Stomach smooth muscle (tissue), 2 donors: ENCODE data around the gene COL5A2.

Experiments
- H3K27ac ChIP-seq: one replicate; pipeline ENCODE4 v1.7.0; 2013; ENCODE audit warnings: mild to moderate bottlenecking, low read length, inconsistent platforms
- H3K27me3 ChIP-seq, 2 donors: one replicate each; pipeline ENCODE4 v1.7.0; 2013; ENCODE audit warnings: low read length in 2 of 2; ENCODE audit not compliant: insufficient read depth in 2 of 2, control insufficient read depth in 1 of 2
- H3K36me3 ChIP-seq, 2 donors: one replicate each; pipeline ENCODE4 v1.7.0; 2013; ENCODE audit warnings: low read length in 2 of 2; ENCODE audit not compliant: control insufficient read depth in 2 of 2, insufficient read depth in 2 of 2
- H3K4me1 ChIP-seq: one replicate; pipeline ENCODE4 v1.7.0; 2013; ENCODE audit warnings: low read length; ENCODE audit not compliant: control insufficient read depth, insufficient read depth
- H3K4me3 ChIP-seq, 2 donors: one replicate each; pipeline ENCODE4 v1.7.0; 2013; ENCODE audit warnings: low read length in 2 of 2
- H3K9ac ChIP-seq, 2 donors: one replicate each; pipeline ENCODE4 v1.7.0; 2013; ENCODE audit warnings: low read length in 2 of 2, mild to moderate bottlenecking in 1 of 2
- H3K9me3 ChIP-seq, 2 donors: one replicate each; pipeline ENCODE4 v1.7.0; 2013; ENCODE audit warnings: low read length in 2 of 2; ENCODE audit not compliant: control insufficient read depth in 2 of 2
- donor health status: healthy.
- donor health status: Pancreatic carcinoma.

Gene COL5A2

DNA sequence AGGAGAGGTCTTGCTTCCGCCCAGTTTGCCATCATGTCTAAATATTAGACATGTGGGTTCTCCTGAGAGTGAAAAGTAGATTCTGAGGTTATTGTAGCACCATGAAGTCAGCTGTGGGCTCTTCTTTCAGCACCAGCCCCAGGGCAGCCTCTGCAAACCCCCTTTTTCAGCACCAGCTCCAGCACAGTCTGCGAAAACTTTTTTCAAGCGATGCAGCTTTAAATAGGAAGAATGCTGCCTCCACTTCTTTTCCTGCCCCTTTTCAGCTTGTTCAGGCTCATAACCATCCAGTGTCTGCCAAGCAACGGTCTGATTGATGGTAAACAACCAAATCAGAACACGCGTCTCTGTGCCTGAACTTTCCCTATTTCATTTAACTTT lies at the start of gene COL5A2:
TSS of gene COL5A2 (minus strand) at position 192 of the 381 bp plus-strand sequence. CDS start at position 35, 157 bp downstream.
- H3K9ac ChIP-seq, result peak within 1 kb of the TSS; percentile 73 to 86
- H3K27ac ChIP-seq, result peak within 1 kb of the TSS; percentile 74
- peaks cover 5% of the 10 kb centered on the region for H3K4me1 ChIP-seq
- no peaks in the 10 kb centered on the region for H3K36me3 ChIP-seq
- H3K27me3 ChIP-seq, result no peaks in the 10 kb centered on the region
- H3K9me3 ChIP-seq, result peaks cover 0 to 3% of the 10 kb centered on the region in 2 donors
- peak within 1 kb of the TSS; percentile 85 to 91 for H3K4me3 ChIP-seq

DNA sequence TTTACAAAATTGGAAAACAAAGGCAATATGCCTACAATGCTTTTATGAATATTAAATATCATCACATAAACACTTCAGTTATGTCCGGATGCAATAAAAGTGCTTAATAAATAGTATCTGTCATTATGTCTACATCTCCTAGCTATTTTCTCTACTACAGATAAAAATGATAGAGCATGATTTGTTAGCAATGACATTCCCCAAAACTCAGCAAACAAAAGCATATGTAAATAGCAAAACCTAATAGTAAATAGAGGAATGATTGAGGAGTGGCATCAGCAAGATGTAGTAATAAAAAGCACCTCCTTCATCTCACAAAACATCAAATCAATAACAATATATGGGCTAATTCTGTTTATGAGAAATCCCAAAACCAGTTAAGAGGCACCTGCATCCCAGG lies 46.5 kb upstream of the COL5A2 start:
- Histone ChIP-seq H3K9ac (no peak overlapping the region), H3K4me3 (no peak overlapping the region), H3K4me1 (no peaks in the 10 kb centered on the region), H3K9me3 (no peaks in the 10 kb centered on the region), H3K27ac (no peak overlapping the region), H3K36me3 (no peaks in the 10 kb centered on the region), H3K27me3 (no peaks in the 10 kb centered on the region)

DNA sequence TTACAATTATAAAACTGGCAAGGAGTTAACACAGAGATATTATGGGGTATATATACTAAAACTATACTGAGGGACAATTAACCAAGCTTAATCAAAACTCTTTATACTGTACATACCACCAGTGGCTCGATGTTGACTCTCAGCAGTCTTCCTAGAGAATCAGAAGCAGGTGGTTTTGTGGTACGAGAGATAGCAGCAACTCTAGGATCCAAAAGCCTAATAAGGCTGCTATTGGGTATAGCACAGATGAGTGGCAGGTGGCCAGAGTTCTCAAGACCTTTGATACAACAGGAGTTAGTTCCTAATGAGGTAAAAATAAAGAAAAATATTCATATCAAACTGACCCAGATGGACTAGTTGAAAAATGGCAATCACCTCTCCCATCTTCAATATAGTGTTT lies 45.5 kb upstream of the COL5A2 start:
- Histone ChIP-seq H3K9ac (no peak overlapping the region), H3K27me3 (no peaks in the 10 kb centered on the region), H3K4me3 (no peak overlapping the region), H3K36me3 (no peaks in the 10 kb centered on the region), H3K27ac (no peak overlapping the region), H3K4me1 (no peaks in the 10 kb centered on the region), H3K9me3 (no peaks in the 10 kb centered on the region)

GRCh38 chr2:189222468-189223105 lies 43.0 kb upstream of the COL5A2 start:
- Histone ChIP-seq H3K4me1 (no peaks in the 10 kb centered on the region), H3K27ac (no peak overlapping the region), H3K27me3 (no peaks in the 10 kb centered on the region), H3K9me3 (no peaks in the 10 kb centered on the region), H3K4me3 (peak overlapping the region in 1 of 2 donors; percentile 9), H3K36me3 (no peaks in the 10 kb centered on the region), H3K9ac (no peak overlapping the region)

GRCh38 chr2:189221811-189222467 lies 42.4 kb upstream of the COL5A2 start:
- H3K36me3 ChIP-seq, result no peaks in the 10 kb centered on the region
- no peaks in the 10 kb centered on the region for H3K9me3 ChIP-seq
- H3K4me1 ChIP-seq, result no peaks in the 10 kb centered on the region
- H3K4me3 ChIP-seq, result peak overlapping the region in 1 of 2 donors; percentile 9
- H3K27ac ChIP-seq, result no peak overlapping the region
- H3K27me3 ChIP-seq, result no peaks in the 10 kb centered on the region
- no peak overlapping the region for H3K9ac ChIP-seq

DNA sequence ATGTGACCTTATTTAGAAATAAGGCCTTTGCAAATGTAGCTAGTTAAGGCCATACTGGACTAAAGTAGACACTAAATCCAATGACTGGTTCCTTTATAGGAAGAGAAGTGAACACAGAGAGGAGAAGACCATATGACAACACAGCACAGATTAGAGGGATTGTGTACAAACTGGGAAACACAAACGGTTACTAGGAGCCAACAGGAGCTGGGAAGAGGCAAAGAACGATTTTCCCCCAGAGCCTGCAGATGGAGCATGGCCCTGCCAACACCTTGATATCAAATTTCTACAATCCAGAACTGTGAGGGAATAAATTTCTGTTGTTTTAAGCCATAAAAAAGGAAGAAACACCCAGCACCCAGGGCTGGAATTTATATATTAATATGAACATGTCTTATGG lies 38.7 kb upstream of the COL5A2 start:
- no peaks in the 10 kb centered on the region for H3K36me3 ChIP-seq
- H3K4me3 ChIP-seq, result no peak overlapping the region
- H3K4me1 ChIP-seq, result no peaks in the 10 kb centered on the region
- H3K9ac ChIP-seq, result no peak overlapping the region
- no peaks in the 10 kb centered on the region for H3K27me3 ChIP-seq
- H3K9me3 ChIP-seq, result no peaks in the 10 kb centered on the region
- H3K27ac ChIP-seq, result no peak overlapping the region

DNA sequence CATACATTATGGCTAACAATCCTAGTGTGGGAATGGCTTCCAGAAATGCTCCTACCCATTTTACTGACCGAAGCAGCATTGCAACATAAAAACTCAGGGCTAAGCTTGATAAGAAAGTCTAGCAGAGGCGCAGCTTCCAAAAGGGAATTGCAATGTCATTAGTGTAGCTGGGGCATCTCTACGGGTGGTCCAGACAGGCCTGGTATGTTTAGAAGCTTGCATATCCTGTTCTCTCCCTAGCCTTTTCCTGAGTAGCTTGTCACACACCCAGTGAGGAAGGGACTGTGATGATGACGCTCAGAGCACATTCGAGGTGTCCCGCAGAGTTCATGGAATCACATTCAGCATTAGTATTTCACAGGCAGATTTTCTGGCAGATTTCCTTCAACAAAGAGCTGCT lies 38.0 kb upstream of the COL5A2 start:
- Histone ChIP-seq H3K27me3 (no peaks in the 10 kb centered on the region), H3K9me3 (no peaks in the 10 kb centered on the region), H3K4me1 (no peaks in the 10 kb centered on the region), H3K36me3 (no peaks in the 10 kb centered on the region), H3K27ac (no peak overlapping the region), H3K4me3 (no peak overlapping the region), H3K9ac (no peak overlapping the region)

DNA sequence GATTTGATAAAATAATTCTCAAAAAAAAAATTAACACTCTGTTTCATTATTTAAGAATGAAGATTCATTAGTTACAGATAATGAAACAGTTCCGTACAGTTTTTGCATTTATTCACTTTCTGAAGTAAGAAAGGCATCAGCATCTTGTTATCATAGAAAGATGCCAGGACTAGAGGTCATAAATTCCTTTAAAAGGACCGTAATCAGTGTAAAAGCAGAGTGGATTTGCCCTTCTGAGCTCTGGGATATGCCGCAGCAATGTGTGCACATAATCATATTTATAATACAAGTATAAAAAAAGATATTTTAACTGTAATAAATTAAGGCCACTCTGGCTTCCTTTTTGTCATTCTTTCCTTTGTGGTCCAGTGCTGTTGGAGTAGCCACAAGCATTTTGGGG lies 37.5 kb upstream of the COL5A2 start:
- no peak overlapping the region for H3K9ac ChIP-seq
- H3K36me3 ChIP-seq, result no peaks in the 10 kb centered on the region
- no peak overlapping the region for H3K27ac ChIP-seq
- H3K9me3 ChIP-seq, result no peaks in the 10 kb centered on the region
- H3K4me3 ChIP-seq, result no peak overlapping the region
- H3K27me3 ChIP-seq, result no peaks in the 10 kb centered on the region
- no peaks in the 10 kb centered on the region for H3K4me1 ChIP-seq

DNA sequence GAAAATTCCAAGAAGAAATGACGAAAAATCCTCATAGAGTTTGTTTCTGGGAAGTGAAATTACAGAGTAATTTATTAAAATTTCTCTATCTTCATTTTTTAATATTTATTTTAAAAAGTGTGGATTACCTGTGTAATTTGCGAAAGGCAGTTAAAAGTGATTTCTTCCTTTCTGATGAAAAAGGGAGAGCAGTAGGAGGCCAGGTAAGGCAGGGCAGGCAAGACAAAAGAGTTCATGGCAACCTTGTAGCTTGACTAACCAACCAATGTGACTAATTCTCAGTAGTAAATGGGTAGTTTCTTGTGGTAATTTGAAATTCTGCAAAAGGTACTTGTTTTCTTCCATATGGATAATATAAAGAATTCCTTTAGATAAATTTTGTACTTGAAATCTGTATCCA lies 34.9 kb upstream of the COL5A2 start:
- no peak overlapping the region for H3K4me3 ChIP-seq
- H3K4me1 ChIP-seq, result no peaks in the 10 kb centered on the region
- no peak overlapping the region for H3K9ac ChIP-seq
- H3K36me3 ChIP-seq, result no peaks in the 10 kb centered on the region
- no peaks in the 10 kb centered on the region for H3K27me3 ChIP-seq
- H3K9me3 ChIP-seq, result no peaks in the 10 kb centered on the region
- H3K27ac ChIP-seq, result no peak overlapping the region

GRCh38 chr2:189213250-189213649 lies 33.7 kb upstream of the COL5A2 start:
- H3K9me3 ChIP-seq, result no peaks in the 10 kb centered on the region
- no peak overlapping the region for H3K27ac ChIP-seq
- H3K27me3 ChIP-seq, result no peaks in the 10 kb centered on the region
- no peak overlapping the region for H3K9ac ChIP-seq
- H3K4me3 ChIP-seq, result no peak overlapping the region
- no peaks in the 10 kb centered on the region for H3K4me1 ChIP-seq
- H3K36me3 ChIP-seq, result no peaks in the 10 kb centered on the region
